GM18907 (cell line): ENCODE data around the gene HLA-DQA2.
"Not testable (repeated sequence)": the region's sequence is repeated elsewhere in the genome, so short reads cannot be mapped to it uniquely, and the experiment has no call there.

Source experiments
- ATAC-seq: cut with Tn5 transposase; IDR thresholded peaks from one replicate; pipeline ENCODE4 v1.9.1; 2021; ENCODE audit warnings: mild to moderate bottlenecking, moderate library complexity; ENCODE audit not compliant: unreplicated experiment

HLA-DQA2 gene

GRCh38 chr6:32775071-32775470, 33.9 kb downstream of the HLA-DQA2 start:
- ATAC-seq = no peak

GRCh38 chr6:32779036-32779435, 37.8 kb downstream of the HLA-DQA2 start:
- no peak for ATAC-seq

GRCh38 chr6:32782923-32783322, 41.7 kb downstream of the HLA-DQA2 start:
- ATAC-seq = not testable (repeated sequence)

- ATAC-seq = no peak
Measured at GRCh38 chr6:32785781-32786533, 44.8 kb downstream of the HLA-DQA2 start.

GRCh38 chr6:32790306-32790705, 49.1 kb downstream of the HLA-DQA2 start:
- ATAC-seq = no peak

- no peak for ATAC-seq
Measured at GRCh38 chr6:32792901-32793435, 51.8 kb downstream of the HLA-DQA2 start.

- no peak for ATAC-seq
Measured at GRCh38 chr6:32794510-32794909, 53.3 kb downstream of the HLA-DQA2 start.
